ENCODE measurements around the gene EHMT2.

DNA sequence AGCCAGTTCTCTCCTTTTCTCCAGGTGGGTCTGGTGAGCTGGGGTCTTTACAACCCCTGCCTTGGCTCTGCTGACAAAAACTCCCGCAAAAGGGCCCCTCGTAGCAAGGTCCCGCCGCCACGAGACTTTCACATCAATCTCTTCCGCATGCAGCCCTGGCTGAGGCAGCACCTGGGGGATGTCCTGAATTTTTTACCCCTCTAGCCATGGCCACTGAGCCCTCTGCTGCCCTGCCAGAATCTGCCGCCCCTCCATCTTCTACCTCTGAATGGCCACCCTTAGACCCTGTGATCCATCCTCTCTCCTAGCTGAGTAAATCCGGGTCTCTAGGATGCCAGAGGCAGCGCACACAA lies 47.6 kb upstream of the EHMT2 start:
- TF ChIP-seq, protein P1, sequence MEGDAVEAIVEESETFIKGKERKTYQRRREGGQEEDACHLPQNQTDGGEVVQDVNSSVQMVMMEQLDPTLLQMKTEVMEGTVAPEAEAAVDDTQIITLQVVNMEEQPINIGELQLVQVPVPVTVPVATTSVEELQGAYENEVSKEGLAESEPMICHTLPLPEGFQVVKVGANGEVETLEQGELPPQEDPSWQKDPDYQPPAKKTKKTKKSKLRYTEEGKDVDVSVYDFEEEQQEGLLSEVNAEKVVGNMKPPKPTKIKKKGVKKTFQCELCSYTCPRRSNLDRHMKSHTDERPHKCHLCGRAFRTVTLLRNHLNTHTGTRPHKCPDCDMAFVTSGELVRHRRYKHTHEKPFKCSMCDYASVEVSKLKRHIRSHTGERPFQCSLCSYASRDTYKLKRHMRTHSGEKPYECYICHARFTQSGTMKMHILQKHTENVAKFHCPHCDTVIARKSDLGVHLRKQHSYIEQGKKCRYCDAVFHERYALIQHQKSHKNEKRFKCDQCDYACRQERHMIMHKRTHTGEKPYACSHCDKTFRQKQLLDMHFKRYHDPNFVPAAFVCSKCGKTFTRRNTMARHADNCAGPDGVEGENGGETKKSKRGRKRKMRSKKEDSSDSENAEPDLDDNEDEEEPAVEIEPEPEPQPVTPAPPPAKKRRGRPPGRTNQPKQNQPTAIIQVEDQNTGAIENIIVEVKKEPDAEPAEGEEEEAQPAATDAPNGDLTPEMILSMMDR (IDR thresholded peaks at IDR 0.05 in 2 of 3, conservative IDR thresholded peaks at IDR 0.05 in 1 of 3; ENCODE audit: borderline replicate concordance in 1 of 3, insufficient read depth in 1 of 3, low read depth in 2 of 3, low read length in 2 of 3), result no peak
- no peak for TF ChIP-seq SIN3A (IDR thresholded peaks at IDR 0.05; ENCODE audit: low read depth)
- no peak for TF ChIP-seq POLR2AphosphoS5 (IDR thresholded peaks at IDR 0.05; ENCODE audit: low read depth, low read length)
- TF ChIP-seq, protein P2, sequence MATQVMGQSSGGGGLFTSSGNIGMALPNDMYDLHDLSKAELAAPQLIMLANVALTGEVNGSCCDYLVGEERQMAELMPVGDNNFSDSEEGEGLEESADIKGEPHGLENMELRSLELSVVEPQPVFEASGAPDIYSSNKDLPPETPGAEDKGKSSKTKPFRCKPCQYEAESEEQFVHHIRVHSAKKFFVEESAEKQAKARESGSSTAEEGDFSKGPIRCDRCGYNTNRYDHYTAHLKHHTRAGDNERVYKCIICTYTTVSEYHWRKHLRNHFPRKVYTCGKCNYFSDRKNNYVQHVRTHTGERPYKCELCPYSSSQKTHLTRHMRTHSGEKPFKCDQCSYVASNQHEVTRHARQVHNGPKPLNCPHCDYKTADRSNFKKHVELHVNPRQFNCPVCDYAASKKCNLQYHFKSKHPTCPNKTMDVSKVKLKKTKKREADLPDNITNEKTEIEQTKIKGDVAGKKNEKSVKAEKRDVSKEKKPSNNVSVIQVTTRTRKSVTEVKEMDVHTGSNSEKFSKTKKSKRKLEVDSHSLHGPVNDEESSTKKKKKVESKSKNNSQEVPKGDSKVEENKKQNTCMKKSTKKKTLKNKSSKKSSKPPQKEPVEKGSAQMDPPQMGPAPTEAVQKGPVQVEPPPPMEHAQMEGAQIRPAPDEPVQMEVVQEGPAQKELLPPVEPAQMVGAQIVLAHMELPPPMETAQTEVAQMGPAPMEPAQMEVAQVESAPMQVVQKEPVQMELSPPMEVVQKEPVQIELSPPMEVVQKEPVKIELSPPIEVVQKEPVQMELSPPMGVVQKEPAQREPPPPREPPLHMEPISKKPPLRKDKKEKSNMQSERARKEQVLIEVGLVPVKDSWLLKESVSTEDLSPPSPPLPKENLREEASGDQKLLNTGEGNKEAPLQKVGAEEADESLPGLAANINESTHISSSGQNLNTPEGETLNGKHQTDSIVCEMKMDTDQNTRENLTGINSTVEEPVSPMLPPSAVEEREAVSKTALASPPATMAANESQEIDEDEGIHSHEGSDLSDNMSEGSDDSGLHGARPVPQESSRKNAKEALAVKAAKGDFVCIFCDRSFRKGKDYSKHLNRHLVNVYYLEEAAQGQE (IDR thresholded peaks at IDR 0.05; ENCODE audit: low read depth), result no peak
- TF ChIP-seq EZH2phosphoT487 (IDR thresholded peaks at IDR 0.05; ENCODE audit: borderline replicate concordance), result no peak
- no peak for TF ChIP-seq POLR2A (IDR thresholded peaks at IDR 0.05; ENCODE audit: borderline replicate concordance, extremely low read depth, insufficient read depth, insufficient read length)

All from HCT116 (cell line).